GM12878 (cell line): ENCODE measurements around the gene AEBP1. TPM values are rescaled to one million over a fixed set of nuclear protein-coding genes. Genes with fewer than 3 reads are reported as not detected.

Experiments used
- ATAC-seq: fragments of 200-7000 bp; cut with Tn5 transposase; 3 replicates; pipeline ENCODE4 v1.9.1; 2020; ENCODE audit warnings: mild to moderate bottlenecking, moderate library complexity
- BruUV-seq: library from RNA; stranded (reverse); fragments of 400-500 nt; replicated peaks from 2 replicates; lab custom pipeline; 2021; lab: Mats Ljungman, UMichigan
- CTCF ChIA-PET: fragments of 300-600 bp; sonication (Branson Sonifier 250); formaldehyde crosslinking; extraction: SDS; loops from one replicate; lab custom pipeline; 2021; ENCODE audit warnings: inconsistent platforms; lab: Yijun Ruan, JAX
- POLR2A ChIA-PET: fragments of 350-600 bp; formaldehyde crosslinking; extraction: SDS; loops from one replicate; lab custom pipeline; 2021; ENCODE audit warnings: inconsistent platforms; lab: Charles Lee
- RAD21 ChIA-PET: fragments of 300-600 bp; sonication (Branson Sonifier 250); formaldehyde crosslinking; loops from one replicate; lab custom pipeline; 2023; ENCODE audit warnings: antibody characterized with exemption; ENCODE audit not compliant: unreplicated experiment; lab: Charles Lee
- SMC1A ChIA-PET: fragments of 300-600 bp; sonication (Branson Sonifier 250); formaldehyde crosslinking; loops from one replicate; lab custom pipeline; 2023; ENCODE audit not compliant: unreplicated experiment, uncharacterized antibody; lab: Charles Lee
- DNase-seq: peaks from one replicate; pipeline ENCODE4 v3.0.0-alpha.2; 2011; ENCODE audit warnings: low read depth, low spot score
- FAIRE-seq: peaks from 3 replicates; lab custom pipeline; 2011; peaks lifted over from hg19 to GRCh38; lab: Jason Lieb, UNC
- H2AFZ ChIP-seq: 2 replicates; pipeline ENCODE4 v1.6.0; 2011; ENCODE audit warnings: low read depth, low read length, control low read depth; ENCODE audit not compliant: control insufficient read depth
- H3K27ac ChIP-seq: 2 replicates; pipeline ENCODE4 v1.5.1; 2011; ENCODE audit warnings: control low read depth; ENCODE audit not compliant: control insufficient read depth, insufficient read depth
- H3K27me3 ChIP-seq, 2 experiments: replicated peaks in 1 of 2; 2 replicates each; pipeline versions ENCODE4 v1.6.0 to v1.6.1; 2011; ENCODE audit warnings: low read length in 1 of 2; ENCODE audit not compliant: control insufficient read depth in 2 of 2, insufficient read depth in 2 of 2
- H3K36me3 ChIP-seq, 2 experiments: 2 replicates each; pipeline ENCODE4 v1.5.1; 2011; ENCODE audit warnings: low read length in 1 of 2; ENCODE audit not compliant: control insufficient read depth in 2 of 2, insufficient read depth in 2 of 2
- H3K4me1 ChIP-seq: 2 replicates; pipeline ENCODE4 v1.6.1; 2011; ENCODE audit warnings: mild to moderate bottlenecking, low read length, moderate library complexity, mixed read lengths; ENCODE audit not compliant: control insufficient read depth, insufficient read depth
- H3K4me2 ChIP-seq: 2 replicates; pipeline ENCODE4 v1.6.0; 2011; ENCODE audit warnings: control low read depth; ENCODE audit not compliant: control insufficient read depth, insufficient read depth
- H3K4me3 ChIP-seq: fragments of 200-600 bp; sonication (generic); 2 replicates; pipeline ENCODE4 v1.5.1; 2016
- H3K79me2 ChIP-seq: 2 replicates; pipeline ENCODE4 v1.6.0; 2011; ENCODE audit warnings: low read length; ENCODE audit not compliant: control insufficient read depth, insufficient read depth
- H3K9ac ChIP-seq: 2 replicates; pipeline ENCODE4 v1.8.0; 2011; ENCODE audit warnings: low read length, control low read depth, mixed read lengths; ENCODE audit not compliant: control insufficient read depth, insufficient read depth
- H3K9me3 ChIP-seq: replicated peaks from 3 replicates; pipeline ENCODE4 v1.5.1; 2011; ENCODE audit warnings: mild to moderate bottlenecking, low read length; ENCODE audit not compliant: control insufficient read depth, insufficient read depth
- H4K20me1 ChIP-seq: 2 replicates; pipeline ENCODE4 v1.6.0; 2011; ENCODE audit not compliant: control insufficient read depth, insufficient read depth
- CHD4 ChIP-seq: fragments of 200-600 bp; sonication (generic); IDR thresholded peaks from 2 replicates; pipeline ENCODE4 v1.6.1; 2016; ENCODE audit warnings: mild to moderate bottlenecking
- EGR1 ChIP-seq, 2 experiments: IDR thresholded peaks; 1 replicate in 1 of 2; 2 replicates in 1 of 2; pipeline ENCODE4 v1.6.1; 2011 to 2012; ENCODE audit warnings: low read depth in 2 of 2, low read length in 2 of 2, borderline replicate concordance in 1 of 2, mild to moderate bottlenecking in 1 of 2, moderate library complexity in 1 of 2
- IKZF1 ChIP-seq: fragments of 450-650 bp; conservative IDR thresholded peaks from 2 replicates; pipeline ENCODE4 v1.6.1; 2017; ENCODE audit warnings: antibody characterized with exemption, mild to moderate bottlenecking
- NFYA ChIP-seq: IDR thresholded peaks from 2 replicates; pipeline ENCODE4 v1.6.1; 2011; ENCODE audit warnings: low read depth, mild to moderate bottlenecking, low read length, improper control_type of control experiment, borderline replicate concordance
- POLR2A ChIP-seq: IDR thresholded peaks from 2 replicates; pipeline ENCODE4 v1.6.1; 2011; ENCODE audit warnings: low read depth, mild to moderate bottlenecking, low read length
- RAD51 ChIP-seq: fragments of 450-650 bp; IDR thresholded peaks from 2 replicates; pipeline ENCODE4 v1.6.1; 2016; ENCODE audit warnings: moderate library complexity, mild to moderate bottlenecking, inconsistent platforms
- RUNX3 ChIP-seq: IDR thresholded peaks from 2 replicates; pipeline ENCODE4 v1.6.1; 2012; ENCODE audit warnings: low read length, inconsistent platforms
- SPI1 ChIP-seq: IDR thresholded peaks from 2 replicates; pipeline ENCODE4 v1.6.1; 2011; ENCODE audit warnings: low read depth, mild to moderate bottlenecking, low read length, moderate library complexity, borderline replicate concordance; ENCODE audit not compliant: insufficient read depth
- WGBS: methylation state at CpG from one replicate; pipeline ENCODE4 v1.1.6; 2016; ENCODE audit warnings: low lambda C conversion rate; ENCODE audit not compliant: insufficient replicate concordance, insufficient coverage; ENCODE audit errors: missing lambda C conversion rate; 5-methylcytosine and 5-hydroxymethylcytosine counted together
- in situ Hi-C: fragments of 300-500 bp; cut with MboI; formaldehyde crosslinking; loops from 9 replicates; pipeline ENCODE4 v1.14.3; 2018; ENCODE audit warnings: mixed read lengths
- intact Hi-C: fragments of 100-400 bp; cut with micrococcal nuclease; formaldehyde crosslinking; loops from one replicate; pipeline ENCODE4 v1.14.2; 2022; ENCODE audit not compliant: unreplicated experiment
- polyA plus RNA-seq, 11 experiments: library from polyadenylated mRNA; depleted of rRNA in 4 of 11; unstranded in 6 of 11; stranded (reverse) in 5 of 11; fragments of >200 nt; fragmentation: Nextera tagmentation in 4 of 11; fragmentation: Illumina TruSeq in 1 of 11; extraction: Ambion mirVana in 4 of 11; extraction: Trizol in 1 of 11; gene quantifications; 1 replicate in 1 of 11; 2 replicates in 10 of 11; pipeline versions ENCODE4 v1.2.1 to v1.2.3, GENCODE V29; 2011 to 2016; ENCODE audit warnings: inconsistent platforms in 2 of 11, missing spikeins in 2 of 11, low read depth in 1 of 11
- total RNA-seq, 4 experiments: library from RNA; depleted of rRNA in 3 of 4; stranded (reverse); fragments of >200 nt in 3 of 4; fragmentation: Illumina TruSeq in 1 of 4; extraction: Trizol in 1 of 4; gene quantifications; 2 replicates each; pipeline versions ENCODE4 v1.2.1 to v1.2.3, GENCODE V29; 2013 to 2021

The AEBP1 gene
- total and polyA plus RNA-seq, 10 of the 15 experiments (the other 5 are each of a cell fraction or from before 2014, with no cell fraction given), result 0.06 to 0.23 (median 0.11) TPM; not detected in 5

GRCh38 chr7:44079331-44080021, 24.7 kb upstream of the AEBP1 start:
- peaks cover 13 to 28% of the 10 kb centered on the region in 2 experiments for H3K36me3 ChIP-seq
- H3K9ac ChIP-seq, result no peak overlapping the region
- H3K27me3 ChIP-seq, result no peaks in the 10 kb centered on the region
- peaks cover 22% of the 10 kb centered on the region for H3K79me2 ChIP-seq
- H3K4me3 ChIP-seq, result peak overlapping the region; percentile 99; the same call in 1 of the 2 replicates
- BruUV-seq, result no TSS peak
- SMC1A ChIA-PET, result no interaction called here
- FAIRE-seq (no peak), DNase-seq (no peak), ATAC-seq (no peak)
- H3K4me2 ChIP-seq, result peak overlapping the region; percentile 25
- H3K27ac ChIP-seq, result no peak overlapping the region
- CTCF ChIA-PET, result interaction anchor here (1.0 kb wide), 1 partner anchor 117 kb away, joined by 3 read pairs; no protein-coding TSS in a partner anchor
- H4K20me1 ChIP-seq, result no peaks in the 10 kb centered on the region
- POLR2A ChIA-PET, result interaction anchor here (0.5 to 0.6 kb wide), 2 partner anchors 38 to 59 kb away, joined by 3 to 5 read pairs; no protein-coding TSS in a partner anchor
- no peak for TF ChIP-seq CHD4
- TF ChIP-seq EGR1 (IDR thresholded peaks at IDR 0.05; ENCODE audit: borderline replicate concordance in 1 of 2, low read depth in 2 of 2, low read length in 2 of 2), result peak in 1 of 2 experiments; percentile 48; a peak in 1 of 3 replicates
- no peak for TF ChIP-seq RAD51
- no peak for TF ChIP-seq IKZF1
- peak; percentile 30; the same call in 1 of the 2 replicates for TF ChIP-seq POLR2A
- no peak for TF ChIP-seq RUNX3
- TF ChIP-seq NFYA, result no peak
- no peak for TF ChIP-seq SPI1
- RAD21 ChIA-PET, result interaction anchor here (1.5 kb wide), 1 partner anchor 18 kb away, joined by 3 read pairs; no protein-coding TSS in a partner anchor
- in situ Hi-C loops (no loop called here), intact Hi-C loops (loop anchor here (2.0 kb wide), 1 partner anchor 117 kb away; no protein-coding TSS in a partner anchor)
- H3K9me3 ChIP-seq, result no peaks in the 10 kb centered on the region
- H2AFZ ChIP-seq, result no peak overlapping the region
- 62% methylated on average over 11 of the region's 11 CpGs for WGBS
- peaks cover 18% of the 10 kb centered on the region for H3K4me1 ChIP-seq
